ENCODE data around the gene EPDR1. TPM values are rescaled to one million over a fixed set of nuclear protein-coding genes. Genes with fewer than 3 reads are reported as not detected.

EPDR1 gene
- total and polyA plus RNA-seq, 2 donors (not counting 1 experiment from before 2014, with no cell fraction given) = 21.5 to 59.6 TPM

- Histone ChIP-seq H3K4me2 (ENCODE audit: extremely low read depth, insufficient read depth, low read length) (no peak overlapping the region), H4K20me1 (ENCODE audit: control insufficient read depth, extremely low read depth, insufficient read depth, low read length) (no peaks in the 10 kb centered on the region), H3K4me3 (replicated peaks in 1 of 4; ENCODE audit: control extremely low read depth in 1 of 4, insufficient read depth in 1 of 4, low read depth in 3 of 4, low read length in 4 of 4) (no peak overlapping the region), H3K36me3 (ENCODE audit: control insufficient read depth, insufficient read depth, low read length) (no peaks in the 10 kb centered on the region), H3K79me2 (ENCODE audit: control insufficient read depth, insufficient read depth, low read length) (no peaks in the 10 kb centered on the region), H3K27me3 (ENCODE audit: control insufficient read depth, insufficient read depth, low read length) (no peaks in the 10 kb centered on the region), H3K27ac (ENCODE audit: insufficient read depth, low read length) (no peak overlapping the region), H3K4me1 (ENCODE audit: control insufficient read depth, extremely low read depth, insufficient read depth, low read length) (no peaks in the 10 kb centered on the region), H3K9me3 (ENCODE audit: control insufficient read depth, insufficient read depth, low read depth, low read length) (no peaks in the 10 kb centered on the region), H3K9ac (ENCODE audit: insufficient read depth, low read length) (no peak overlapping the region), H2AFZ (ENCODE audit: low read length) (no peak overlapping the region)
- TF ChIP-seq EZH2 (IDR thresholded peaks at IDR 0.05; ENCODE audit: low read length, missing control alignments) (no peak), CTCF (conservative IDR thresholded peaks at IDR 0.05 in 1 of 2, IDR thresholded peaks at IDR 0.05 in 1 of 2; ENCODE audit: low read depth in 1 of 2, low read length in 2 of 2) (no peak)
- DNase-seq (ENCODE audit: low read depth in 2 of 2) = no peak
These were observed 56.8 kb downstream of the EPDR1 start for GRCh38 chr7:37977243-37977642.

GRCh38 chr7:37981664-37982063 is 61.2 kb downstream of the EPDR1 start:
- Histone ChIP-seq H3K4me2 (ENCODE audit: extremely low read depth, insufficient read depth, low read length) (no peak overlapping the region), H3K4me3 (replicated peaks in 1 of 4; ENCODE audit: control extremely low read depth in 1 of 4, insufficient read depth in 1 of 4, low read depth in 3 of 4, low read length in 4 of 4) (no peak overlapping the region), H3K27ac (ENCODE audit: insufficient read depth, low read length) (no peak overlapping the region), H3K27me3 (ENCODE audit: control insufficient read depth, insufficient read depth, low read length) (no peaks in the 10 kb centered on the region), H4K20me1 (ENCODE audit: control insufficient read depth, extremely low read depth, insufficient read depth, low read length) (no peaks in the 10 kb centered on the region), H3K79me2 (ENCODE audit: control insufficient read depth, insufficient read depth, low read length) (no peaks in the 10 kb centered on the region), H3K9me3 (ENCODE audit: control insufficient read depth, insufficient read depth, low read depth, low read length) (no peaks in the 10 kb centered on the region), H3K9ac (ENCODE audit: insufficient read depth, low read length) (no peak overlapping the region), H2AFZ (ENCODE audit: low read length) (no peak overlapping the region), H3K4me1 (ENCODE audit: control insufficient read depth, extremely low read depth, insufficient read depth, low read length) (no peaks in the 10 kb centered on the region), H3K36me3 (ENCODE audit: control insufficient read depth, insufficient read depth, low read length) (no peaks in the 10 kb centered on the region)
- no peak for DNase-seq (ENCODE audit: low read depth in 2 of 2)
- TF ChIP-seq EZH2 (IDR thresholded peaks at IDR 0.05; ENCODE audit: low read length, missing control alignments) = no peak
- TF ChIP-seq CTCF (conservative IDR thresholded peaks at IDR 0.05 in 1 of 2, IDR thresholded peaks at IDR 0.05 in 1 of 2; ENCODE audit: low read depth in 1 of 2, low read length in 2 of 2) = no peak

- Histone ChIP-seq H3K27ac (ENCODE audit: insufficient read depth, low read length) (no peak overlapping the region), H4K20me1 (ENCODE audit: control insufficient read depth, extremely low read depth, insufficient read depth, low read length) (no peaks in the 10 kb centered on the region), H3K4me2 (ENCODE audit: extremely low read depth, insufficient read depth, low read length) (no peak overlapping the region), H3K4me1 (ENCODE audit: control insufficient read depth, extremely low read depth, insufficient read depth, low read length) (no peaks in the 10 kb centered on the region), H3K27me3 (ENCODE audit: control insufficient read depth, insufficient read depth, low read length) (no peaks in the 10 kb centered on the region), H3K9me3 (ENCODE audit: control insufficient read depth, insufficient read depth, low read depth, low read length) (no peaks in the 10 kb centered on the region), H3K9ac (ENCODE audit: insufficient read depth, low read length) (no peak overlapping the region), H3K4me3 (replicated peaks in 1 of 4; ENCODE audit: control extremely low read depth in 1 of 4, insufficient read depth in 1 of 4, low read depth in 3 of 4, low read length in 4 of 4) (no peak overlapping the region), H3K79me2 (ENCODE audit: control insufficient read depth, insufficient read depth, low read length) (no peaks in the 10 kb centered on the region), H3K36me3 (ENCODE audit: control insufficient read depth, insufficient read depth, low read length) (no peaks in the 10 kb centered on the region), H2AFZ (ENCODE audit: low read length) (no peak overlapping the region)
- peak in 1 of 2 donors; percentile 64 for DNase-seq (ENCODE audit: low read depth in 2 of 2)
- TF ChIP-seq CTCF (conservative IDR thresholded peaks at IDR 0.05 in 1 of 2, IDR thresholded peaks at IDR 0.05 in 1 of 2; ENCODE audit: low read depth in 1 of 2, low read length in 2 of 2) (no peak), EZH2 (IDR thresholded peaks at IDR 0.05; ENCODE audit: low read length, missing control alignments) (no peak)
These were observed 62.0 kb downstream of the EPDR1 start for GRCh38 chr7:37982423-37982822.
